LNCaP clone FGC (cell line): ENCODE measurements around the gene NAA30.
A peak's percentile ranks its signal among the peaks of the same experiment; 100 is the strongest.

Experiments used
- DNase-seq: peaks from one replicate; pipeline ENCODE4 v3.0.0-alpha.2; 2011; ENCODE audit warnings: low read depth
- H3K4me3 ChIP-seq: 2 replicates; pipeline ENCODE4 v1.5.1; 2011; ENCODE audit warnings: mild to moderate bottlenecking, low read depth, low read length, control low read depth
- CTCF ChIP-seq: IDR thresholded peaks from 2 replicates; pipeline ENCODE4 v1.5.1; 2012; ENCODE audit warnings: mild to moderate bottlenecking; ENCODE audit not compliant: control insufficient read depth, insufficient read depth; ENCODE audit errors: extremely low read depth

Gene NAA30

GRCh38 chr14:57382283-57382682 lies 8.1 kb upstream of the NAA30 start:
- no peak for DNase-seq
- no peak overlapping the region for H3K4me3 ChIP-seq
- no peak for TF ChIP-seq CTCF

- DNase-seq: no peak
- H3K4me3 ChIP-seq: no peak overlapping the region
- TF ChIP-seq CTCF: no peak
Observed at GRCh38 chr14:57383125-57383745, 7.2 kb upstream of the NAA30 start.

- no peak overlapping the region for H3K4me3 ChIP-seq
- no peak for TF ChIP-seq CTCF
- DNase-seq: no peak
Observed at GRCh38 chr14:57388067-57388466, 2.3 kb upstream of the NAA30 start.

- TF ChIP-seq CTCF: no peak
- peak overlapping the region; percentile 73 for H3K4me3 ChIP-seq
- no peak for DNase-seq
Observed at GRCh38 chr14:57389646-57390036, 745 bp upstream of the NAA30 start.

GRCh38 chr14:57390806-57391516 lies 575 bp downstream of the NAA30 start:
- no peak for TF ChIP-seq CTCF
- H3K4me3 ChIP-seq: peak overlapping the region; percentile 73
- no peak for DNase-seq

GRCh38 chr14:57391517-57392195 lies 1.3 kb downstream of the NAA30 start:
- TF ChIP-seq CTCF: no peak
- DNase-seq: no peak
- peak overlapping the region; percentile 73 for H3K4me3 ChIP-seq
